NCI-H187 treated with DMSO at 0.1 percent for 48 hours (cell line): ENCODE data around the gene SLC10A7.

Experiments
- DNase-seq: peaks from one replicate; lab custom pipeline; 2025; lab: John Stamatoyannopoulos, UW

Gene SLC10A7

DNA sequence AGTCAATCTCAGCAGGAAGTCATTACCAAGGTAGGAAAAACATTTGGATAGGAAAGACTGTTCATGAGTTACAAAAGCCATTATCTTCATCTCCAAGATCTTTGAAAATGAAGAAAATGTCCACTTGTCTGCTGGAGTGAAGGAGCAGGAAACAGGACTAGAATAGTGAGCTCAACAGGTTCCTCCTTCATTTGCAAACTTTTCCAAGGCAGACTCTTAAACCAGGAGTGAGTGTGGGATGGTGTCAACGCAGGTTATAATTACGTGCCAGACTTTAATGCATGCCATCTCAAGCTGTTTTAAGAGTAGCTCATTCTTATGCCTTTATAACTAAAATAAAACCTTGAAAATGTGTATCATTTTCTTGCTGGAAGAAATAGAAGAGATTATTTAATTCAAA lies 310.9 kb downstream of the SLC10A7 start:
- DNase-seq, result no peak

DNA sequence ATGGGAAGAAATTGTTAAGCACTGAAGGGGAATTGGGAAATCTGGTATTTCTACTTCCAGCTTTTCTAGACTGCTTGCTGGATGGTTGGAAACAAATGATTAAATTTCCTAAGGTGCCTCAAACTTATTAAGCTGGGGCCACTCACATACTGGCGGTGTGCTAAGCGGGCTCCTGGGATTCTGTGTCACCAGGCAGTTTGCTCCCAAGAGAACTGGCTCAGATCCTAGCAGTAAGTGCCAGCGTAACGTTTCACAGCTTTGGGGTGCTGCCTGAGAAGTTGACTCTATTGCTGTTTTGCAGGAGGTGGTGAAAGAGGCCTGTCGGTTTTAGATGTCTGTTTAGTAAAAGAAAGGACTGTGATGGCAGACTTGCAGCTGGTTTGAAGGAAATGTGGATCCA lies 314.3 kb downstream of the SLC10A7 start:
- DNase-seq, result no peak
